ENCODE data around the gene SLC44A3.

Gene SLC44A3

DNA sequence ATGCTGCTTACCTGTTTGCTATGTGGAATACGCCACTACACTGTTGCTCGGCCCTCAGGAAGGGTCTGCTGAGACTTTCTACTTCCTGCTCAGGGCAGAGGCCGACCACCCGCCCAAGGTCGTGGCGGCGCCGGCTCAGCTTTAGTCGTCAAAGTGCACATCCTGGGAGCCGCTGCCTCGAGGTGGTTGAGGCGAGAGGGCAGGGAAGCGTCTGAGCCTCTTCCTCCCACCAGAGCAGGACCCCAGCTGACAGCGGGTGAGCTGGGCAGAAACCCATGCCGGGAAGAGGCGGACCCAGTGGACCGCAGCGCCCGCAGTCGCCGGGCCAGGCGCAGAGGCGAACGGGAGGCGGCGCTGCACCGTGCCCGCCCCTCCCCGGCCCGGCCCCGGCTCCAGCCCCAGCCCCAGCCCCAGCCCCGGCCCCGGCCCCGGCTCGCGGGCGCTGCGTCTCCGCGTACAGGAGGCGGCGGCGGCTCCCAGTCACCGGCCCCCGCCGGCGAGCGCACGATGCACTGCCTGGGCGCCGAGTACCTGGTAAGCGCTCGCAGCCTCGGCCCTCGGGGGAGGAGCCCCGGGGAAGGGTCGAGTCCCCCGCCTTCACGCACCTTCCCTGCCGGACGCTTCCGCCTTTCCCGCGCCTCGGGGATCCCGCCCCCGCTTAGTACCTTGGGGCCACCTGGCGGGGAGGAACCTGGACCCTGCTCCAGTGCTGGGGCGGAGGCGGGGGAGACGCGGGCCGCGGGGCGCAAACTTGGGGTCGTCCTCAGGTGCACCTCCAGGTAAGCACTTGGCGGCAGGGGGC, at the start of gene SLC44A3:
TSS of gene SLC44A3 (plus strand) at position 413 of the 802 bp plus-strand sequence. CDS start at position 508, 95 bp downstream.
- peaks cover 26% of the 10 kb centered on the region for H3K27me3 ChIP-seq (ENCODE audit: control insufficient read depth, insufficient read depth, low read length)
- H3K4me1 ChIP-seq (ENCODE audit: control insufficient read depth, low read depth, low read length) = peaks cover 11% of the 10 kb centered on the region
- H3K36me3 ChIP-seq (ENCODE audit: control insufficient read depth, low read depth, low read length) = no peaks in the 10 kb centered on the region
- no peak within 1 kb of the TSS for H3K27ac ChIP-seq (ENCODE audit: low read length)
- H3K4me3 ChIP-seq (ENCODE audit: low read length) = peak within 1 kb of the TSS; percentile 77
- H3K9ac ChIP-seq (ENCODE audit: low read length) = peak within 1 kb of the TSS; percentile 49
- no peaks in the 10 kb centered on the region for H3K9me3 ChIP-seq (ENCODE audit: control insufficient read depth, low read depth, low read length)

DNA sequence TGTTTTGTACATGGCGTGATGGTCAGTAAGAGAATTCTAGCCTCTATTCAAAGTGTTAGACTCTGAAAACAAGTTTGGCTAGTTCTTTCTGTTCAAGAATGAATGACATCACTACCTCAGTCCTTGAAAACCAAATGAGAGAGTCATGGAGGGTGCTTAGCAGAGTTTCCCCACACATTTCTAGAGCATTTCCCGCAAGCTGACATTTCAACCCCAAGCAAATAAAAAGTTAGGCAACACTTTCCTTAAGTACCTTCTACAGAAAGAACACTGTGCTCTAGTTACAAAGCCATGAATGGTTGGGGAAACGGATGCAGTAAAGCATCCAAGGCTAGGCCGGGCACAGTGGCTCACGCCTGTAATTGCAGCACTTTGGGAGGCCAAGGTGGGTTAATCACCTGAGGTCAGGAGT, 47.9 kb upstream of the SLC44A3 start:
- Histone ChIP-seq H3K27me3 (ENCODE audit: control insufficient read depth, insufficient read depth, low read length) (no peaks in the 10 kb centered on the region), H3K9me3 (ENCODE audit: control insufficient read depth, low read depth, low read length) (no peaks in the 10 kb centered on the region), H3K27ac (ENCODE audit: low read length) (no peak overlapping the region), H3K36me3 (ENCODE audit: control insufficient read depth, low read depth, low read length) (no peaks in the 10 kb centered on the region), H3K4me3 (ENCODE audit: low read length) (no peak overlapping the region), H3K4me1 (ENCODE audit: control insufficient read depth, low read depth, low read length) (no peaks in the 10 kb centered on the region), H3K9ac (ENCODE audit: low read length) (no peak overlapping the region)

DNA sequence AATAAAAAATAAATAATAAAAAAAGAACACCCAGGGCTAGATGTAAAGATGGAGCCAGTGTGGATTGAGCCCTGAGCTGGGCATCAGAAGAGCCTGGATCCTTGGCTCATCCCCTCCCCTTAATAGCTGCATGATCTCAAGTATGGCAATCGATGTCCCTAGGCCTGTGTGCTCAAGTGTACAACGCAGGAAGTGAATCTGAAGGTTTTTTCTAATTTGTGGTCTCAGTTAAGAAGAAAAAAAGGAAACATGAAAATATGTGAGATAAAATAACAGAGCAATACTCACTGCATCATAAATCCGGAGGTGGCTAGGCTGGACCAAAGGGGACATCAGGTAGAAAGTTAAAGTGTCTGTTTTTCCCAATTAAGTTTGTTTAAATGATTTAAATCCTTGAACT, 47.3 kb upstream of the SLC44A3 start:
- Histone ChIP-seq H3K9ac (ENCODE audit: low read length) (no peak overlapping the region), H3K27ac (ENCODE audit: low read length) (no peak overlapping the region), H3K27me3 (ENCODE audit: control insufficient read depth, insufficient read depth, low read length) (no peaks in the 10 kb centered on the region), H3K36me3 (ENCODE audit: control insufficient read depth, low read depth, low read length) (no peaks in the 10 kb centered on the region), H3K4me3 (ENCODE audit: low read length) (no peak overlapping the region), H3K4me1 (ENCODE audit: control insufficient read depth, low read depth, low read length) (no peaks in the 10 kb centered on the region), H3K9me3 (ENCODE audit: control insufficient read depth, low read depth, low read length) (no peaks in the 10 kb centered on the region)

GRCh38 chr1:94773296-94773809, 46.8 kb upstream of the SLC44A3 start:
- Histone ChIP-seq H3K9me3 (ENCODE audit: control insufficient read depth, low read depth, low read length) (no peaks in the 10 kb centered on the region), H3K27ac (ENCODE audit: low read length) (no peak overlapping the region), H3K36me3 (ENCODE audit: control insufficient read depth, low read depth, low read length) (no peaks in the 10 kb centered on the region), H3K27me3 (ENCODE audit: control insufficient read depth, insufficient read depth, low read length) (no peaks in the 10 kb centered on the region), H3K4me1 (ENCODE audit: control insufficient read depth, low read depth, low read length) (no peaks in the 10 kb centered on the region), H3K4me3 (ENCODE audit: low read length) (no peak overlapping the region), H3K9ac (ENCODE audit: low read length) (no peak overlapping the region)

GRCh38 chr1:94773931-94774422, 46.2 kb upstream of the SLC44A3 start:
- Histone ChIP-seq H3K36me3 (ENCODE audit: control insufficient read depth, low read depth, low read length) (no peaks in the 10 kb centered on the region), H3K9me3 (ENCODE audit: control insufficient read depth, low read depth, low read length) (no peaks in the 10 kb centered on the region), H3K4me1 (ENCODE audit: control insufficient read depth, low read depth, low read length) (no peaks in the 10 kb centered on the region), H3K27me3 (ENCODE audit: control insufficient read depth, insufficient read depth, low read length) (no peaks in the 10 kb centered on the region), H3K9ac (ENCODE audit: low read length) (no peak overlapping the region), H3K4me3 (ENCODE audit: low read length) (no peak overlapping the region), H3K27ac (ENCODE audit: low read length) (no peak overlapping the region)

GRCh38 chr1:94776474-94776873, 43.7 kb upstream of the SLC44A3 start:
- H3K27ac ChIP-seq (ENCODE audit: low read length) = no peak overlapping the region
- H3K4me3 ChIP-seq (ENCODE audit: low read length) = no peak overlapping the region
- no peaks in the 10 kb centered on the region for H3K36me3 ChIP-seq (ENCODE audit: control insufficient read depth, low read depth, low read length)
- H3K27me3 ChIP-seq (ENCODE audit: control insufficient read depth, insufficient read depth, low read length) = no peaks in the 10 kb centered on the region
- no peaks in the 10 kb centered on the region for H3K9me3 ChIP-seq (ENCODE audit: control insufficient read depth, low read depth, low read length)
- no peaks in the 10 kb centered on the region for H3K4me1 ChIP-seq (ENCODE audit: control insufficient read depth, low read depth, low read length)
- no peak overlapping the region for H3K9ac ChIP-seq (ENCODE audit: low read length)

GRCh38 chr1:94777281-94777680, 42.9 kb upstream of the SLC44A3 start:
- H3K36me3 ChIP-seq (ENCODE audit: control insufficient read depth, low read depth, low read length) = no peaks in the 10 kb centered on the region
- H3K9me3 ChIP-seq (ENCODE audit: control insufficient read depth, low read depth, low read length) = no peaks in the 10 kb centered on the region
- H3K27ac ChIP-seq (ENCODE audit: low read length) = no peak overlapping the region
- H3K9ac ChIP-seq (ENCODE audit: low read length) = no peak overlapping the region
- H3K27me3 ChIP-seq (ENCODE audit: control insufficient read depth, insufficient read depth, low read length) = no peaks in the 10 kb centered on the region
- no peak overlapping the region for H3K4me3 ChIP-seq (ENCODE audit: low read length)
- H3K4me1 ChIP-seq (ENCODE audit: control insufficient read depth, low read depth, low read length) = no peaks in the 10 kb centered on the region

GRCh38 chr1:94778808-94779207, 41.3 kb upstream of the SLC44A3 start:
- no peaks in the 10 kb centered on the region for H3K9me3 ChIP-seq (ENCODE audit: control insufficient read depth, low read depth, low read length)
- no peaks in the 10 kb centered on the region for H3K4me1 ChIP-seq (ENCODE audit: control insufficient read depth, low read depth, low read length)
- H3K36me3 ChIP-seq (ENCODE audit: control insufficient read depth, low read depth, low read length) = no peaks in the 10 kb centered on the region
- no peak overlapping the region for H3K27ac ChIP-seq (ENCODE audit: low read length)
- H3K4me3 ChIP-seq (ENCODE audit: low read length) = no peak overlapping the region
- H3K27me3 ChIP-seq (ENCODE audit: control insufficient read depth, insufficient read depth, low read length) = no peaks in the 10 kb centered on the region
- no peak overlapping the region for H3K9ac ChIP-seq (ENCODE audit: low read length)

DNA sequence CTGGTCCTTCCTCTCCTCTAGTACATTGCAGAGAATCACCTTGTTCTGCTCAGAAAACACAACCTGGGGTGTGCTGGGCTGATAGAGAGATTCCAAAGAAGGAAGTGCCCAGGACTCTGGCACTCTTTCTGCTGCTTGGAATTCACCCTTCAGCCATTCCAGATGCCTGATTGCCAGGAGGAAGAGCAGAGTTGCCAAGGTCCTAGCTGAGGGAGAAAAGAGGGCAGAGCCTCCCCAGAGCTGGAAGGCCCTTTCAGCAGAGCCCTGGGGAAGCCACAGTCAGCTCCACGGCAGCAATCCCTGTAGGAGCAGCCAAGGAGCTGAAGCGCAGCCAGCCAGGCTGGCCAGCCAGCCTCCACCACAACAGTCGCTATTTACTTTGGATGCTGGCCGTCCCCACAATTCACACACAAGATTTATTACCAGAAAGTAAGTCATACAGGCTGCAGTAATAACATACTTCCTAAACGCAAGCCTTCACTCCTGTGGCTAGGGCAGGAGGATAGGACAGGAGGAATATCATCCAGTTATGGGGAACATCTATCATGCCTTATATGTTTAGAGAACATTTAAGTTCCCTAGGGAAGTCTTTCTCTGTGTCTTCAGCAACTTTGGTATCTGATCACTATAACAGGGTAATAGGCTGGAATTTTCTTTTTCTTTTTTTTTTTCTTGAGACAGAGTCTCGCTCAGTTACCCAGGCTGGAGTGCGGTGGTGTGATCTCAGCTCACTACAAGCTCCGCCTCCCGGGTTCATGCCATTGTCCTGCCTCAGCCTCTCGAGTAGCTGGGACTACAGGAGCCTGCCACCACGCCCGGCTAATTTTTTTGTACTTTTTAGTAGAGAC, 36.6 kb upstream of the SLC44A3 start:
- H3K4me1 ChIP-seq (ENCODE audit: control insufficient read depth, low read depth, low read length) = no peaks in the 10 kb centered on the region
- H3K4me3 ChIP-seq (ENCODE audit: low read length) = no peak overlapping the region
- H3K9ac ChIP-seq (ENCODE audit: low read length) = no peak overlapping the region
- H3K27ac ChIP-seq (ENCODE audit: low read length) = no peak overlapping the region
- H3K36me3 ChIP-seq (ENCODE audit: control insufficient read depth, low read depth, low read length) = no peaks in the 10 kb centered on the region
- no peaks in the 10 kb centered on the region for H3K27me3 ChIP-seq (ENCODE audit: control insufficient read depth, insufficient read depth, low read length)
- no peaks in the 10 kb centered on the region for H3K9me3 ChIP-seq (ENCODE audit: control insufficient read depth, low read depth, low read length)

DNA sequence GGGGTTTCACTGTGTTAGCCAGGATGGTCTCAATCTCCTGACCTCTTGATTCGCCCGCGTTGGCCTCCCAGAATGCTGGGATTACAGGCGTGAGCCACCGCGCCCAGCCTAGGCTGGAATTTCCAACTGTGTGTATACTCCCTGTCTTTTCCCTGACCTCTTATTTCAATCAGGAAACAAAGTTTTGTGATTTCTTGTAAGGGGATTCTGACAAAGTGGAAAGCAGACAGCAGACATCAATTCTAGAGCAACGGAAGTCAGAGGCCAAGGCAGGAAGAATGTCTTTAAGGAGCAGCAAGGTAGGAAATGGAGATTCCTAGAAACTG, 36.0 kb upstream of the SLC44A3 start:
- Histone ChIP-seq H3K27ac (ENCODE audit: low read length) (no peak overlapping the region), H3K9ac (ENCODE audit: low read length) (no peak overlapping the region)

DNA sequence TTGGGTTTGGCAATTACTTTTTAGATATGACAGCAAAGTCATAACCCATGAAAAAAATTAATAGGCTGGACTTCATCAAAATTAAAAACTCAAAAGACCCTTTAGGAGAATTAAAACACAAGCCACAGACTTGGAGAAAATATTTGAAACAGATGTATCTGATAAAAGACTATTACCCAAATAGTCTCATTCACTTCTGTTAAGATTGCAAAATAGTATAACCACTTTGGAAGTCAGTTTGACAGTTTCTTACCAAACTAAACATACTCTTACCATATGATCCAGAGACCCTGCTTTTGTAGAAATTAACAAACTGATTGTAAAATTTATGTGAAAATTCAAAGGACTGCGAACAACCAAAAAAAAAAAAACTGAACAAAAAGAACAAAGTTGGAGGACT, 32.5 kb upstream of the SLC44A3 start:
- Histone ChIP-seq H3K4me3 (ENCODE audit: low read length) (no peak overlapping the region), H3K27ac (ENCODE audit: low read length) (no peak overlapping the region), H3K9ac (ENCODE audit: low read length) (no peak overlapping the region), H3K36me3 (ENCODE audit: control insufficient read depth, low read depth, low read length) (no peaks in the 10 kb centered on the region), H3K9me3 (ENCODE audit: control insufficient read depth, low read depth, low read length) (no peaks in the 10 kb centered on the region), H3K27me3 (ENCODE audit: control insufficient read depth, insufficient read depth, low read length) (no peaks in the 10 kb centered on the region), H3K4me1 (ENCODE audit: control insufficient read depth, low read depth, low read length) (no peaks in the 10 kb centered on the region)

More for the DNA sequence above, 36.0 kb upstream of the SLC44A3 start:
- no peaks in the 10 kb centered on the region for H3K36me3 ChIP-seq (ENCODE audit: control insufficient read depth, low read depth, low read length)
- H3K4me3 ChIP-seq (ENCODE audit: low read length) = no peak overlapping the region
- no peaks in the 10 kb centered on the region for H3K27me3 ChIP-seq (ENCODE audit: control insufficient read depth, insufficient read depth, low read length)
- no peaks in the 10 kb centered on the region for H3K9me3 ChIP-seq (ENCODE audit: control insufficient read depth, low read depth, low read length)
- H3K4me1 ChIP-seq (ENCODE audit: control insufficient read depth, low read depth, low read length) = no peaks in the 10 kb centered on the region

All from iPS-18a (cell line).